Hematopoietic multipotent progenitor cell treated with erythropoietin and hydrocortisone succinate and interleukin-3 and kit ligand, for 17 days (in vitro differentiated cells): ENCODE results near the gene NELL1.

Source experiments
- DNase-seq: peaks from one replicate; pipeline ENCODE4 v3.0.0-alpha.2; 2015; ENCODE audit warnings: low spot score

The NELL1 gene

GRCh38 chr11:21489416-21490115 lies 820.2 kb downstream of the NELL1 start:
- no peak for DNase-seq

- no peak for DNase-seq
Observed at GRCh38 chr11:21492931-21493330, 823.5 kb downstream of the NELL1 start.

- DNase-seq, result no peak
Observed at GRCh38 chr11:21494946-21495345, 825.6 kb downstream of the NELL1 start.

GRCh38 chr11:21495879-21496278 lies 826.5 kb downstream of the NELL1 start:
- no peak for DNase-seq

GRCh38 chr11:21501245-21501644 lies 831.9 kb downstream of the NELL1 start:
- no peak for DNase-seq

- no peak for DNase-seq
Observed at GRCh38 chr11:21505070-21505469, 835.7 kb downstream of the NELL1 start.

- peak; percentile 20 for DNase-seq
Observed at GRCh38 chr11:21511835-21512440, 842.6 kb downstream of the NELL1 start.

- DNase-seq, result no peak
Observed at GRCh38 chr11:21514316-21514715, 844.9 kb downstream of the NELL1 start.

GRCh38 chr11:21520244-21520643 lies 850.9 kb downstream of the NELL1 start:
- no peak for DNase-seq

- DNase-seq, result no peak
Observed at GRCh38 chr11:21529187-21529586, 859.8 kb downstream of the NELL1 start.

- no peak for DNase-seq
Observed at GRCh38 chr11:21534288-21534687, 864.9 kb downstream of the NELL1 start.

GRCh38 chr11:21537980-21538379 lies 868.6 kb downstream of the NELL1 start:
- no peak for DNase-seq

GRCh38 chr11:21541187-21541751 lies 871.9 kb downstream of the NELL1 start:
- no peak for DNase-seq

- no peak for DNase-seq
Observed at GRCh38 chr11:21543901-21544300, 874.5 kb downstream of the NELL1 start.

- DNase-seq, result no peak
Observed at GRCh38 chr11:21545699-21546098, 876.3 kb downstream of the NELL1 start.

GRCh38 chr11:21546703-21547102 lies 877.3 kb downstream of the NELL1 start:
- DNase-seq, result no peak

- no peak for DNase-seq
Observed at GRCh38 chr11:21552911-21553310, 883.5 kb downstream of the NELL1 start.

GRCh38 chr11:21553795-21554194 lies 884.4 kb downstream of the NELL1 start:
- no peak for DNase-seq

- no peak for DNase-seq
Observed at GRCh38 chr11:21554284-21554683, 884.9 kb downstream of the NELL1 start.

- no peak for DNase-seq
Observed at GRCh38 chr11:21556926-21557325, 887.5 kb downstream of the NELL1 start.

- DNase-seq, result no peak
Observed at GRCh38 chr11:21560466-21560975, 891.1 kb downstream of the NELL1 start.

- no peak for DNase-seq
Observed at GRCh38 chr11:21561581-21561980, 892.2 kb downstream of the NELL1 start.

- DNase-seq, result no peak
Observed at GRCh38 chr11:21564095-21564494, 894.7 kb downstream of the NELL1 start.
